CD14-positive monocyte (primary cell): ENCODE data around the gene RAB3C. TPM values are rescaled to one million over a fixed set of nuclear protein-coding genes. Genes with fewer than 3 reads are reported as not detected.
"Not testable (repeated sequence)": the region's sequence is repeated elsewhere in the genome, so short reads cannot be mapped to it uniquely, and the experiment has no call there.

Experiments
- DNase-seq, 3 donors: peaks; one replicate each; pipeline ENCODE4 v3.0.0-alpha.2; 2011 to 2022
- H2AFZ ChIP-seq: 2 replicates; pipeline ENCODE4 v1.6.0; 2012; ENCODE audit warnings: mild to moderate bottlenecking, low read depth, low read length, inconsistent platforms; ENCODE audit not compliant: insufficient read depth, poor library complexity, severe bottlenecking
- H3K27ac ChIP-seq, 2 donors: 1 replicate in 1 of 2; 2 replicates in 1 of 2; pipeline ENCODE4 v1.5.1; 2012 to 2013; ENCODE audit warnings: low read length in 2 of 2, control low read depth in 1 of 2, inconsistent platforms in 1 of 2, low read depth in 1 of 2, mild to moderate bottlenecking in 1 of 2
- H3K27me3 ChIP-seq, 2 donors: one replicate each; pipeline versions ENCODE4 v1.6.0 to v1.6.1; 2011 to 2013; ENCODE audit warnings: low read length in 2 of 2; ENCODE audit not compliant: control insufficient read depth in 2 of 2, insufficient read depth in 2 of 2
- H3K36me3 ChIP-seq, 2 donors: replicated peaks in 1 of 2; 1 replicate in 1 of 2; 2 replicates in 1 of 2; pipeline versions ENCODE4 v1.5.1 to v1.6.1; 2012 to 2013; ENCODE audit warnings: low read length in 2 of 2, control low read depth in 1 of 2, inconsistent platforms in 1 of 2, mild to moderate bottlenecking in 1 of 2; ENCODE audit not compliant: insufficient read depth in 2 of 2, control insufficient read depth in 1 of 2
- H3K4me1 ChIP-seq, 2 donors: 1 replicate in 1 of 2; 2 replicates in 1 of 2; pipeline versions ENCODE4 v1.5.1 to v1.6.1; 2012 to 2013; ENCODE audit warnings: low read length in 2 of 2, control low read depth in 1 of 2, inconsistent platforms in 1 of 2, mild to moderate bottlenecking in 1 of 2, moderate library complexity in 1 of 2; ENCODE audit not compliant: insufficient read depth in 2 of 2, control insufficient read depth in 1 of 2
- H3K4me2 ChIP-seq: replicated peaks from 2 replicates; pipeline ENCODE3; 2012; ENCODE audit warnings: low read length, moderate library complexity, mild to moderate bottlenecking; ENCODE audit not compliant: poor library complexity, severe bottlenecking; ENCODE audit errors: extremely low read depth
- H3K4me3 ChIP-seq, 3 experiments: fragments of 200-600 bp in 1 of 3; sonication (generic) in 1 of 3; replicated peaks in 1 of 3; 1 replicate in 2 of 3; 2 replicates in 1 of 3; pipeline ENCODE4 v1.5.1; 2011 to 2013; ENCODE audit warnings: low read length in 3 of 3, mild to moderate bottlenecking in 3 of 3, control low read depth in 2 of 3, low read depth in 2 of 3, inconsistent platforms in 1 of 3, moderate library complexity in 1 of 3
- H3K79me2 ChIP-seq: 2 replicates; pipeline ENCODE4 v1.6.0; 2012; ENCODE audit warnings: mild to moderate bottlenecking, control low read depth, inconsistent platforms, low read length, moderate library complexity; ENCODE audit not compliant: insufficient read depth
- H3K9ac ChIP-seq: 2 replicates; pipeline ENCODE4 v1.6.0; 2017; ENCODE audit warnings: low read length, mild to moderate bottlenecking; ENCODE audit not compliant: insufficient read depth, poor library complexity, severe bottlenecking
- H3K9me3 ChIP-seq, 2 donors: replicated peaks in 1 of 2; 1 replicate in 1 of 2; 2 replicates in 1 of 2; pipeline versions ENCODE4 v1.5.1 to v1.6.1; 2012 to 2013; ENCODE audit warnings: low read length in 2 of 2, control low read depth in 1 of 2; ENCODE audit not compliant: control insufficient read depth in 1 of 2, insufficient read depth in 1 of 2
- H4K20me1 ChIP-seq: 2 replicates; pipeline ENCODE4 v1.6.0; 2012; ENCODE audit warnings: mild to moderate bottlenecking, low read length, control low read depth, moderate library complexity; ENCODE audit not compliant: insufficient read depth
- H3K27ac Mint-ChIP-seq, 7 donors: one replicate each; pipeline ENCODE4 v1.8.0; 2020; ENCODE audit warnings: mild to moderate bottlenecking in 7 of 7, mixed read lengths in 7 of 7, moderate library complexity in 6 of 7, inconsistent platforms in 2 of 7
- H3K27me3 Mint-ChIP-seq, 3 donors: one replicate each; pipeline ENCODE4 v1.8.0; 2021 to 2022; ENCODE audit warnings: low read depth in 3 of 3, mild to moderate bottlenecking in 3 of 3, mixed read lengths in 3 of 3, moderate library complexity in 3 of 3, inconsistent platforms in 1 of 3
- H3K36me3 Mint-ChIP-seq, 2 donors: one replicate each; pipeline ENCODE4 v1.8.0; 2020; ENCODE audit warnings: mixed read lengths in 2 of 2, inconsistent platforms in 1 of 2, mild to moderate bottlenecking in 1 of 2
- H3K4me1 Mint-ChIP-seq: one replicate; pipeline ENCODE4 v1.8.0; 2020; ENCODE audit warnings: mild to moderate bottlenecking, mixed read lengths
- H3K4me3 Mint-ChIP-seq, 2 donors: one replicate each; pipeline ENCODE4 v1.8.0; 2020; ENCODE audit warnings: mild to moderate bottlenecking in 2 of 2, mixed read lengths in 2 of 2, moderate library complexity in 1 of 2
- H3K9me3 Mint-ChIP-seq, 7 donors: one replicate each; pipeline ENCODE4 v1.8.0; 2020 to 2022; ENCODE audit warnings: mixed read lengths in 7 of 7, mild to moderate bottlenecking in 6 of 7, moderate library complexity in 6 of 7, inconsistent platforms in 2 of 7
- CTCF ChIP-seq: fragments of 200-600 bp; IDR thresholded peaks from one replicate; pipeline ENCODE4 v1.8.0; 2022; ENCODE audit warnings: antibody characterized with exemption, mild to moderate bottlenecking
- WGBS: methylation state at CpG from one replicate; pipeline ENCODE4 v1.1.5; 2013; ENCODE audit warnings: missing lambda C conversion rate; ENCODE audit not compliant: insufficient coverage; 5-methylcytosine and 5-hydroxymethylcytosine counted together
- intact Hi-C, 2 donors: fragments of 100-400 bp; cut with micrococcal nuclease; formaldehyde crosslinking; loops; one replicate each; pipeline versions ENCODE4 v1.15.0 to v1.15.1; 2023
- polyA plus RNA-seq, 3 donors: library from polyadenylated mRNA; depleted of rRNA in 1 of 3; unstranded in 2 of 3; stranded (reverse) in 1 of 3; fragments of 300-500 nt in 2 of 3; fragments of >200 nt in 1 of 3; fragmentation: Illumina TruSeq in 2 of 3; gene quantifications; 1 replicate in 2 of 3; 2 replicates in 1 of 3; pipeline ENCODE4 v1.2.3, GENCODE V29; 2012 to 2021

RAB3C gene
- polyA plus RNA-seq, 3 donors, result under 0.01 to 0.81 TPM; not detected in 1

- Histone ChIP-seq H3K36me3 (no peaks in the 10 kb centered on the region), H3K79me2 (no peaks in the 10 kb centered on the region), H3K4me1 (peaks cover 6% of the 10 kb centered on the region in 2 donors), H3K9me3 (peaks cover 0 to 4% of the 10 kb centered on the region in 2 donors), H3K9ac (no peak overlapping the region), H3K27me3 (no peaks in the 10 kb centered on the region), H3K4me2 (no peak overlapping the region), H2AFZ (no peak overlapping the region), H3K27ac (no peak overlapping the region), H3K4me3 (no peak overlapping the region), H4K20me1 (no peaks in the 10 kb centered on the region)
- TF ChIP-seq CTCF, result no peak
- H3K4me3 Mint-ChIP-seq, result no peak overlapping the region
- no CpG with 5 or more reads among the region's 1 CpG for WGBS
- intact Hi-C loops, result no loop called here
- no peaks in the 10 kb centered on the region for H3K36me3 Mint-ChIP-seq
- peak overlapping the region in 1 of 7 donors; percentile 58 for H3K27ac Mint-ChIP-seq
- H3K27me3 Mint-ChIP-seq, result no peaks in the 10 kb centered on the region
- DNase-seq, result peak in 1 of 3 donors; percentile 14
- peaks cover 0 to 4% (median 2%) of the 10 kb centered on the region in 7 donors for H3K9me3 Mint-ChIP-seq
- H3K4me1 Mint-ChIP-seq, result peaks cover 10% of the 10 kb centered on the region
These were observed 31.4 kb upstream of the RAB3C start for GRCh38 chr5:58551492-58551891.

- DNase-seq, H3K4me1 Mint-ChIP-seq, H3K4me1 ChIP-seq, H3K36me3 ChIP-seq, H3K27me3 Mint-ChIP-seq, intact Hi-C loops, H4K20me1 ChIP-seq, H3K36me3 Mint-ChIP-seq, H3K4me3 Mint-ChIP-seq, H3K79me2 ChIP-seq, H3K9me3 ChIP-seq, H2AFZ ChIP-seq, H3K27ac ChIP-seq, H3K4me2 ChIP-seq, H3K4me3 ChIP-seq, H3K9ac ChIP-seq, H3K27me3 ChIP-seq: not testable (repeated sequence)
- Mint-ChIP-seq H3K27ac (peak overlapping the region in 1 of 7 donors; percentile 40), H3K9me3 (peaks cover 2 to 10% (median 7%) of the 10 kb centered on the region in 7 donors)
- WGBS, result 97% methylated on average over 21 of the region's 32 CpGs
These were observed 25.1 kb upstream of the RAB3C start for GRCh38 chr5:58557665-58558338.

- H3K4me2 ChIP-seq, H3K27me3 ChIP-seq, H3K9ac ChIP-seq, DNase-seq, H4K20me1 ChIP-seq, H3K4me3 ChIP-seq, intact Hi-C loops, H3K4me1 Mint-ChIP-seq, H3K27me3 Mint-ChIP-seq, H3K27ac ChIP-seq, H3K4me3 Mint-ChIP-seq, H3K4me1 ChIP-seq, H3K36me3 Mint-ChIP-seq, H2AFZ ChIP-seq, H3K79me2 ChIP-seq, H3K36me3 ChIP-seq: not testable (repeated sequence)
- Mint-ChIP-seq H3K27ac (peak overlapping the region in 1 of 7 donors; percentile 61), H3K9me3 (peaks cover 11 to 24% (median 14%) of the 10 kb centered on the region in 7 donors)
- peaks cover 0 to 22% of the 10 kb centered on the region in 2 donors for H3K9me3 ChIP-seq
- WGBS, result 95% methylated on average over 14 of the region's 33 CpGs
These were observed 19.7 kb upstream of the RAB3C start for GRCh38 chr5:58563016-58563700.
